IMR-90 (cell line): ENCODE results near the gene RAD52. TPM values are rescaled to one million over a fixed set of nuclear protein-coding genes. Genes with fewer than 3 reads are reported as not detected.

Experiments used
- ATAC-seq: fragments of 200-7000 bp; cut with Tn5 transposase; 2 replicates; pipeline ENCODE4 v1.9.1; 2020; ENCODE audit warnings: low read depth, mild to moderate bottlenecking, moderate library complexity
- BruUV-seq: library from RNA; stranded (reverse); fragments of 400-500 nt; replicated peaks from 2 replicates; lab custom pipeline; 2021; lab: Mats Ljungman, UMichigan
- CTCF ChIA-PET: fragments of 300-600 bp; formaldehyde crosslinking; extraction: SDS; loops from one replicate; lab custom pipeline; 2021; ENCODE audit warnings: antibody characterized with exemption; lab: Yijun Ruan, JAX
- POLR2A ChIA-PET: fragments of 300-600 bp; sonication (Branson Sonifier 250); formaldehyde crosslinking; loops from one replicate; lab custom pipeline; 2022; ENCODE audit warnings: antibody characterized with exemption; ENCODE audit not compliant: unreplicated experiment; lab: Charles Lee
- DNase-seq: peaks from one replicate; pipeline ENCODE4 v3.0.0; 2013
- H2AFZ ChIP-seq: replicated peaks from 2 replicates; pipeline ENCODE3; 2013; ENCODE audit warnings: low read length, mild to moderate bottlenecking; ENCODE audit not compliant: poor library complexity
- H2AK5ac ChIP-seq: 2 replicates; pipeline ENCODE4 v1.6.1; 2013; ENCODE audit warnings: low read depth, low read length, inconsistent platforms
- H2AK9ac ChIP-seq: replicated peaks from 2 replicates; pipeline ENCODE3; 2013; ENCODE audit warnings: mild to moderate bottlenecking, low read depth, low read length, moderate library complexity; ENCODE audit not compliant: poor library complexity
- H2BK120ac ChIP-seq: 2 replicates; pipeline ENCODE4 v1.6.1; 2013; ENCODE audit warnings: low read depth, low read length, inconsistent platforms
- H2BK15ac ChIP-seq: 3 replicates; pipeline ENCODE4 v1.6.1; 2013; ENCODE audit warnings: low read depth, low read length, inconsistent platforms
- H2BK20ac ChIP-seq: 2 replicates; pipeline ENCODE4 v1.6.1; 2013; ENCODE audit warnings: low read depth, mild to moderate bottlenecking, inconsistent platforms, low read length, moderate library complexity
- H2BK5ac ChIP-seq: 2 replicates; pipeline ENCODE4 v1.6.1; 2013; ENCODE audit warnings: mild to moderate bottlenecking, low read depth, low read length, inconsistent platforms; ENCODE audit not compliant: poor library complexity, severe bottlenecking
- H3K14ac ChIP-seq: replicated peaks from 2 replicates; pipeline ENCODE4 v1.6.1; 2013; ENCODE audit warnings: low read depth, low read length, inconsistent platforms
- H3K18ac ChIP-seq: 2 replicates; pipeline ENCODE4 v1.6.1; 2013; ENCODE audit warnings: low read depth, low read length, control low read depth
- H3K23ac ChIP-seq: 2 replicates; pipeline ENCODE4 v1.6.1; 2013; ENCODE audit warnings: low read depth, low read length, inconsistent platforms
- H3K27ac ChIP-seq: 2 replicates; pipeline ENCODE4 v1.5.1; 2013; ENCODE audit warnings: mild to moderate bottlenecking, control low read depth, low read length; ENCODE audit not compliant: insufficient read depth
- H3K27me3 ChIP-seq: 2 replicates; pipeline ENCODE4 v1.6.1; 2013; ENCODE audit warnings: low read length; ENCODE audit not compliant: control insufficient read depth, insufficient read depth
- H3K36me3 ChIP-seq: 2 replicates; pipeline ENCODE4 v1.6.1; 2013; ENCODE audit warnings: low read length, mixed read lengths; ENCODE audit not compliant: control insufficient read depth, insufficient read depth
- H3K4ac ChIP-seq: 2 replicates; pipeline ENCODE4 v1.6.1; 2013; ENCODE audit warnings: low read depth, low read length, inconsistent platforms
- H3K4me1 ChIP-seq: 2 replicates; pipeline ENCODE4 v1.6.1; 2013; ENCODE audit warnings: low read length, mixed read lengths; ENCODE audit not compliant: control insufficient read depth, insufficient read depth
- H3K4me2 ChIP-seq: 2 replicates; pipeline ENCODE4 v1.6.1; 2013; ENCODE audit warnings: low read depth, mild to moderate bottlenecking, control low read depth, low read length, moderate library complexity
- H3K4me3 ChIP-seq: 2 replicates; pipeline ENCODE4 v1.5.1; 2013; ENCODE audit warnings: low read depth, mild to moderate bottlenecking, control low read depth, low read length, moderate library complexity; ENCODE audit not compliant: insufficient read depth
- H3K56ac ChIP-seq: 2 replicates; pipeline ENCODE4 v1.6.1; 2013; ENCODE audit warnings: low read length, inconsistent platforms; ENCODE audit not compliant: insufficient read depth; ENCODE audit errors: extremely low read depth
- H3K79me1 ChIP-seq, 2 experiments: 2 replicates each; pipeline ENCODE4 v1.6.1; 2013; ENCODE audit warnings: low read length in 2 of 2, inconsistent platforms in 1 of 2, low read depth in 1 of 2
- H3K9ac ChIP-seq: 2 replicates; pipeline ENCODE4 v1.6.1; 2013; ENCODE audit warnings: low read depth, low read length, control low read depth
- H3K9me1 ChIP-seq: 2 replicates; pipeline ENCODE4 v1.6.1; 2013; ENCODE audit warnings: low read length, inconsistent platforms; ENCODE audit not compliant: insufficient read depth
- H3K9me3 ChIP-seq: 2 replicates; pipeline ENCODE4 v1.6.1; 2013; ENCODE audit warnings: low read length; ENCODE audit not compliant: control insufficient read depth, insufficient read depth
- H4K20me1 ChIP-seq: 2 replicates; pipeline ENCODE4 v1.6.1; 2013; ENCODE audit warnings: low read length, inconsistent platforms; ENCODE audit not compliant: insufficient read depth
- H4K5ac ChIP-seq: 2 replicates; pipeline ENCODE4 v1.6.1; 2013; ENCODE audit warnings: mild to moderate bottlenecking, low read depth, low read length, control low read depth
- H4K8ac ChIP-seq, 2 experiments: 2 replicates each; pipeline ENCODE4 v1.6.1; 2013; ENCODE audit warnings: low read depth in 2 of 2, low read length in 2 of 2, control low read depth in 1 of 2, inconsistent platforms in 1 of 2
- H4K91ac ChIP-seq: 2 replicates; pipeline ENCODE4 v1.6.1; 2013; ENCODE audit warnings: low read depth, low read length, inconsistent platforms; ENCODE audit not compliant: insufficient read depth
- FOS ChIP-seq: fragments of 150-350 bp; IDR thresholded peaks from 2 replicates; pipeline ENCODE4 v1.6.1; 2016; ENCODE audit warnings: low read depth, low read length
- MAFK ChIP-seq: IDR thresholded peaks from 2 replicates; pipeline ENCODE4 v1.6.1; 2012; ENCODE audit warnings: low read depth, low read length, improper control_type of control experiment
- MXI1 ChIP-seq: IDR thresholded peaks from 2 replicates; pipeline ENCODE4 v1.6.1; 2012; ENCODE audit warnings: low read depth, mild to moderate bottlenecking, low read length, moderate library complexity, borderline replicate concordance
- RFX5 ChIP-seq: IDR thresholded peaks from 2 replicates; pipeline ENCODE4 v1.8.0; 2012; ENCODE audit warnings: low read depth, mild to moderate bottlenecking, low read length, moderate library complexity
- SMC3 ChIP-seq: fragments of 150-350 bp; IDR thresholded peaks from 2 replicates; pipeline ENCODE4 v1.6.1; 2016; ENCODE audit warnings: low read depth, mild to moderate bottlenecking, antibody characterized with exemption, low read length, moderate library complexity
- WGBS, 2 experiments: methylation state at CpG; one replicate each; pipeline versions ENCODE4 v1.1.5 to v1.1.7; 2013; ENCODE audit warnings: missing lambda C conversion rate in 2 of 2; ENCODE audit not compliant: insufficient read length in 1 of 2; ENCODE audit errors: extremely low coverage in 2 of 2; 5-methylcytosine and 5-hydroxymethylcytosine counted together
- dilution Hi-C: fragments of 300-500 bp; cut with HindIII; formaldehyde crosslinking; loops from one replicate; pipeline ENCODE4 v1.14.3; 2018; ENCODE audit warnings: low sequenced_read_pairs; ENCODE audit not compliant: unreplicated experiment
- in situ Hi-C: fragments of 300-500 bp; cut with MboI; formaldehyde crosslinking; loops from 3 replicates; pipeline ENCODE4 v1.14.3; 2019; ENCODE audit warnings: low sequenced_read_pairs, inconsistent platforms, mixed read lengths
- intact Hi-C: fragments of 100-400 bp; cut with micrococcal nuclease; formaldehyde crosslinking; loops from 2 replicates; pipeline ENCODE4 v1.10.0; 2022
- polyA plus RNA-seq, 3 experiments: library from polyadenylated mRNA; depleted of rRNA; stranded (reverse); fragments of >200 nt; gene quantifications; 2 replicates each; pipeline ENCODE4 v1.2.3, GENCODE V29; 2012; ENCODE audit warnings: low replicate concordance in 1 of 3
- total RNA-seq: library from RNA; depleted of rRNA; stranded (reverse); fragments of >200 nt; gene quantifications from 2 replicates; pipeline ENCODE4 v1.2.3, GENCODE V29; 2012

The RAD52 gene
- total and polyA plus RNA-seq, 2 of the 4 experiments (the other 2 are of a cell fraction) = 10.7 to 11.3 TPM

DNA sequence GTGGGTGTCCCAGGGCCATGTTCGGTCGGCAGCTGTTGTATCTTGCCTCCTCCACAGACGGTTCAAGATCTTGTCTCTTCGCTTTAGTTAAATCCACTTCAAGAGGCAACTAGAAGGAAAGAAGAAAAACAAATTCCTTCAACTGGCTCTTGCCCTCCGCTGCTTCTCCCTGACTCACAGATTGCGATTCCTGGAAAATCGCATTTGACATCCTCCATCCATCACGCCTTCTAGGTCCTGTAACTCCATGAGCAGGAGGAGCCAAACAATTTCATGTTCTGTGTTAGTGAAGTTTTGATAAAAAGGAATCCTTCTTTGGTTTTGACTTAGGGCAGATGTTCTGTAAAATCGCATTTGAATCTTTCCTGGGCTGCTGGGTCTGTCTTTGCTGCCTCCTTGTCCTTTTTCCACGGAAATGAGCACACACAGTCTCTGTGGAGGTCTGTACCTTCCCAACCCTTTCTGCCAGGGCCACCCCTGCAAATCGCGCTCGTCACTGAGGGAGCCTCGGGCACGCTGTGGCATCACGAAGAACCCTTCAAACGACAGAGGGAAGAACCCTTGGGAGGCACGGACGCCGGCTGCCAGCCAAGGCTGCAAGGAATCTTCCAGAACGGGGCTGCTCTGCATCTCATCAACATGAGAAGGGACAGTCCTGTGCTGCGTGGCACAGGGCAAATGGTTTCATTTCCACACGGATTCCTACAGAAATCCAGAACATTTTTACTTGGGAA, 32.6 kb downstream of the RAD52 start (continued):
- no peak for TF ChIP-seq MAFK

DNA sequence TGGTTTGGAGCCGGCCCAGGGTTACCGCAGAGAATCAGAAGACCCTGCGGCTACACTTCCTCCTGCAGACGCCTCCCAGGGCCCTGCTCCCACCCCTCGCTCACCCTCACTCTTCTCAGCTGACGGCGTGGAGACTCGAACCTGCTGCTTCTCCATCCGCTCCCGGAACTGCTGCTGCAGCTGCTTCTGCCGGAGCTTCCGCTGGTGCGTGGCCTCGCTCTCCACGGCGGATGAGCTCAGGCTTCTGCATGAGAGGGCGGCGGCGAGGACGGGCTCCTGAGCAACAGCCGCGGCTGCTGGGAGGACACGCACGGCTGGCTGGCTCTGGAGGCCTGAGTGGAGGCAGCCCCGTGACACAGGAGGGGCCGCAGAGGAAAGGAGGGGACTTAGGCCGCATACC, 33.3 kb downstream of the RAD52 start:
- H3K23ac ChIP-seq = no peak overlapping the region
- no peaks in the 10 kb centered on the region for H3K9me3 ChIP-seq
- no peak overlapping the region for H2AFZ ChIP-seq
- H4K91ac ChIP-seq = no peak overlapping the region
- H3K56ac ChIP-seq = no peak overlapping the region
- no peak overlapping the region for H3K4ac ChIP-seq
- H3K4me3 ChIP-seq = no peak overlapping the region
- BruUV-seq = no TSS peak
- no peak overlapping the region for H2BK120ac ChIP-seq
- H3K36me3 ChIP-seq = peaks cover 45% of the 10 kb centered on the region
- no peak overlapping the region for H4K5ac ChIP-seq
- H3K14ac ChIP-seq = no peak overlapping the region
- WGBS, 2 experiments = 96% methylated on average over 5 of the region's 27 CpGs; no CpG with 5 or more reads in 1 of the 2 experiments
- in situ Hi-C loops (loop anchor here (25.0 kb wide), 1 partner anchor 671 kb away; the partner anchor contains the start of gene FBXL14), dilution Hi-C loops (no loop called here), intact Hi-C loops (no loop called here)
- peaks cover 7% of the 10 kb centered on the region for H3K9me1 ChIP-seq
- no peak for DNase-seq
- H2BK20ac ChIP-seq = no peak overlapping the region
- peaks cover 6 to 61% of the 10 kb centered on the region in 2 experiments; a peak in 3 of 4 replicates for H3K79me1 ChIP-seq
- H4K8ac ChIP-seq = no peak overlapping the region
- H3K27ac ChIP-seq = no peak overlapping the region
- no peak overlapping the region for H2BK5ac ChIP-seq
- ChIA-PET POLR2A (no interaction called here), CTCF (interaction anchor here (0.5 kb wide), 1 partner anchor 102 kb away, joined by 3 read pairs; no protein-coding TSS in a partner anchor)
- no peak for ATAC-seq
- no peak overlapping the region for H3K18ac ChIP-seq
- peaks cover 4% of the 10 kb centered on the region for H3K4me1 ChIP-seq
- H2BK15ac ChIP-seq = no peak overlapping the region
- no peaks in the 10 kb centered on the region for H3K27me3 ChIP-seq
- TF ChIP-seq RFX5 (no peak), SMC3 (no peak), MXI1 (no peak), FOS (no peak)
- H2AK5ac ChIP-seq = no peak overlapping the region
- H4K20me1 ChIP-seq = peaks cover 4% of the 10 kb centered on the region
- H2AK9ac ChIP-seq = no peak overlapping the region
- H3K9ac ChIP-seq = no peak overlapping the region
- no peak overlapping the region for H3K4me2 ChIP-seq
